Tibial nerve (tissue), 4 donors: Measurements from ENCODE around the gene CIBAR2.

Experiments
- EP300 ChIP-seq, 2 donors: sonication (generic); formaldehyde crosslinking; IDR thresholded peaks; one replicate each; pipeline ENCODE4 v1.6.1; 2017; ENCODE audit warnings: antibody characterized with exemption in 2 of 2, mild to moderate bottlenecking in 1 of 2
- POLR2A ChIP-seq, 2 donors: fragments of 450-650 bp; IDR thresholded peaks; one replicate each; pipeline ENCODE4 v1.6.1; 2017; ENCODE audit warnings: antibody characterized with exemption in 2 of 2, mild to moderate bottlenecking in 2 of 2, moderate library complexity in 2 of 2
- TF ChIP-seq, protein P1 (sequence below), 5 experiments: fragments of 200-600 bp in 3 of 5; fragments of 450-650 bp in 2 of 5; sonication (generic) in 3 of 5; IDR thresholded peaks; one replicate each; pipeline ENCODE4 v1.5.1; 2016 to 2019; ENCODE audit warnings: antibody characterized with exemption in 5 of 5, mild to moderate bottlenecking in 3 of 5, moderate library complexity in 2 of 5

DNA sequence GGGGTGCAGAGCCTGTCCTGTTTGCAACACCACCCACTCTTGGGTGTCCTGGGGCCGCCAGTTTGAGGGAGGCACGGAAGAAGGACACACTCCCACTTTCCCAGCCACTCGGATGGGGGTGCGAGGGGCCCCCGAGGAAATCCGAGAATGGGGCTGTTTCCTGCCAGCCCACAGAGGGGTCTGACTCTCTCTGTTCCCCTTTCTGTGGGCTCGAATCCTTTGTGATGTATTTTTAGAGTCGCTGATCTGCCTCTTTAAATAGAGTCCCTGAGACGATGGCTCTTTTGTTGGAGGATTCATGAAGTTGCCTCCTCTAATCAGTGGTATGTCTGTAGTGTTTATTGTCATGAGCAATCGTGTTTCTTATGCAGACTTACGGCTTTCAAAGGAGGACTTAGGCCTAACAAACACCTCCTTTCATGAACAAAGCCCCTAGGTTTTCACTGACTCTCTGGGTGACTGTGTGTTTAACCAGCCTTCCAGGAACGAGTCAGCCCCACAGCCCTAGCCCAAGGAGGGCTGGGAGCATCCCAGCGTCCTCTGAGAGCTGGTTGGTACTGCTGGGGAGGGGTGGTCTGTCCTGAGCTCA is 29.1 kb downstream of the CIBAR2 start:
- TF ChIP-seq, protein P1, sequence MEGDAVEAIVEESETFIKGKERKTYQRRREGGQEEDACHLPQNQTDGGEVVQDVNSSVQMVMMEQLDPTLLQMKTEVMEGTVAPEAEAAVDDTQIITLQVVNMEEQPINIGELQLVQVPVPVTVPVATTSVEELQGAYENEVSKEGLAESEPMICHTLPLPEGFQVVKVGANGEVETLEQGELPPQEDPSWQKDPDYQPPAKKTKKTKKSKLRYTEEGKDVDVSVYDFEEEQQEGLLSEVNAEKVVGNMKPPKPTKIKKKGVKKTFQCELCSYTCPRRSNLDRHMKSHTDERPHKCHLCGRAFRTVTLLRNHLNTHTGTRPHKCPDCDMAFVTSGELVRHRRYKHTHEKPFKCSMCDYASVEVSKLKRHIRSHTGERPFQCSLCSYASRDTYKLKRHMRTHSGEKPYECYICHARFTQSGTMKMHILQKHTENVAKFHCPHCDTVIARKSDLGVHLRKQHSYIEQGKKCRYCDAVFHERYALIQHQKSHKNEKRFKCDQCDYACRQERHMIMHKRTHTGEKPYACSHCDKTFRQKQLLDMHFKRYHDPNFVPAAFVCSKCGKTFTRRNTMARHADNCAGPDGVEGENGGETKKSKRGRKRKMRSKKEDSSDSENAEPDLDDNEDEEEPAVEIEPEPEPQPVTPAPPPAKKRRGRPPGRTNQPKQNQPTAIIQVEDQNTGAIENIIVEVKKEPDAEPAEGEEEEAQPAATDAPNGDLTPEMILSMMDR (IDR thresholded peaks at IDR 0.05) = no peak
- TF ChIP-seq POLR2A (IDR thresholded peaks at IDR 0.05) (no peak), EP300 (IDR thresholded peaks at IDR 0.05) (no peak)
